HG02642 (cell line): Measurements from ENCODE around the gene NKX3-2.

Source experiments
- ATAC-seq: cut with Tn5 transposase; IDR thresholded peaks from one replicate; pipeline ENCODE4 v1.9.1; 2021; ENCODE audit warnings: mild to moderate bottlenecking; ENCODE audit not compliant: unreplicated experiment, poor library complexity

NKX3-2 gene

DNA sequence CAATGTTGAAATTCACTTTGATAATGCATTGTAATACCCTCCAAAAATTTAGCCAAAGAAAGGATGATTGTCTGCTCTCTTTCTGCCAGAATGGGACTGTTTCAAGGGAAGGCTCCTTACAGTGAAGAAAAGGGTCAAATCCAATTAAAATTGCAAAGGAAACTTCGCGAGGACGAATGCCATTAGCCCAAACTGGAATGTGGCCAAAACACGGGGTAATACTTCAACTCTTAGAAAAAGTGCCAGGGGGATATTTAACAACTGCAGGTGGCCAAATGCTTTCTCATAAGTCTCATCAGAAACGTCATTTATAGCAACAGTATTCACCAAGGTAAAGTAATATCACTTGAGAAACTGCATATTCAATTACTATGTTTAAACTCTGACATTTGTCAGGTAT is 29.0 kb downstream of the NKX3-2 start:
- ATAC-seq = no peak

DNA sequence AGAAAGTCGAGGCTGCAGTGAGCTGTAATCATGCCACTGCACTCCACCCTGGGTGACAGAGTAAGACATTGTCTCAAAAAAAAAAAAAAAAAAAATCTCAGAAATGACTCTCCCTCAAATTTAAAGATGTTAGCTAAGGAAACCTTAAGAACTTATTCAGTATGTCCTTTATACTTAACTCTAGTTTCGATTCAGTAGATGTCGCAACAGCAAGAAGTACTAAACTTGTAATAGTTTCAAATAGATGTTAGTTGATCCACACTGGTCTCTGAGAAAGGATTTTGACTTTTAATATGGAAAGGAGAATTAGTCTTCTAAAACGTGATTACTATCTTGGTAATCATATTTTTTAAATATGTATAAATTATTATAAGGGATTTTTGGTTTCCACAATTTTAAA is 29.6 kb downstream of the NKX3-2 start:
- no peak for ATAC-seq

DNA sequence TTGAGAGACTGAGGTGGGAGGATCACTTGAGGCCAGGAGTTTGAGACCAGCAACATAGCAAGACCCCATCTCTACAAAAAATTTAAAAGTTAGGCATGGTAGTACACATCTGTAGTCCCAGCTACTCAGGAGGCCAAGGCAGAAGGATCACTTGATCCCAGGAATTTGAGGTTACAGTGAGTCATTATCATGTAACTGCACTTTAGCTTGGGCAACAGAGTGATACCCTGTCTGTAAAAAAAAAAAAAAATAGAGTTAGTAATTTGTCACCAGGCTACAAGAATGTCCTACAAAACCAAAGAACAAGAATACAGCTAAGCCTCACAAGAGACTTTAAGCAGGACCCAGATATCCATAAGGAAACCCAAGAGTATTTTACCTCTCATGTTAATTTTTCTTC is 33.2 kb downstream of the NKX3-2 start:
- ATAC-seq = no peak

DNA sequence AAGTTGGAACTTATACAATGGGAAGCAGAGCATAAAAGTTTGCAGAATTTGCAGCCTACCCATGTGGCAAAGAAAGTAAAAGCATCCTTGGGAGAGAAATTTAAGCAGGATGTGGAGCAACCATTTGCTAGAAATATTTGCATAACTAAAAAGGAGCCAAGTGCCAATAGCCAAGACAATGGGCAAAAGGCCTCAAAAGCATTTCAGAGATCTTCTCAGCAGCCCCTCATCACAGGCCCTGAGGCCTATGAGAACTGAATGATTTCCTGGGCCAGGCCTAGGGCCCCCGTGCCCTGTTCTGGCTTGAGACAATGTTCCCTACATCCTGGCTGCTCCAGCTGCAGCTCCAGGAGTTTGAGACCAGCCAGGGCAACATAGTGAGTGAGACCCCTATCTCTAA is 34.9 kb downstream of the NKX3-2 start:
- no peak for ATAC-seq

DNA sequence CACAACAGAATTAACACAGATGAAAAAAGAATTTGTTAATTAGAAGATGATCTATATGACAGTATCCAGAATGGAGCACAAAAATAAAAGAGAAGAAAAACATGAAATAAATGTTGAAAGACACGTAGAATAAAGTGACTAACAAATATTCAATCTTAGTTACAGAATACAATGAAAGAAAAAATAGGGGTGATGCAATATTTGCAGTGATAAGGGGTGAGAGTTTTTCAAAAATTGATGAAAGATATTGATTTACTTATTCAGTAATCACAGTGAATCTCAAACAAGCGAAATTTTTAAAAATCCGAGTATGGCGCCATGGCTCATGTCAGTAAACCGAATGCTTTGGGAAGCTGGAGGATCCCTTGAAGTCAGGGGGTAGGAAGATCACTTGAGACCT is 39.9 kb downstream of the NKX3-2 start:
- ATAC-seq = no peak

DNA sequence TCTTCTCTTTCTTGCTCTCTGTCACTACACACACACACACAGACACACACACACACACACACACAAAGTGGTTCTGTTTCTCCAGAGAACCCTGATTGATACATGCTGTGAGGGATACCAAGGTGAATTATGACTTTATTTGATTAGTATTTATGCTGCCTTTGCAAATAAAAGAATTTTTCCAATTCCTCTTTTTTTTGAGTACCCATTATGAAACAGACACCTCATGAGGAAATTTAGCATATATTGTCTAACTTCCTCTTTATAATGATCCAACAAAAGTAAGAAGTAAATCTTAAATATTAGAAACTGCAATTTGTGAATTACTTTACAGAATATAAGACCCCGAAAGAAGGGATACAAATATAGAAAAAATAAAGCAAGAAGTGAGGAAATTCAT is 45.8 kb downstream of the NKX3-2 start:
- no peak for ATAC-seq

DNA sequence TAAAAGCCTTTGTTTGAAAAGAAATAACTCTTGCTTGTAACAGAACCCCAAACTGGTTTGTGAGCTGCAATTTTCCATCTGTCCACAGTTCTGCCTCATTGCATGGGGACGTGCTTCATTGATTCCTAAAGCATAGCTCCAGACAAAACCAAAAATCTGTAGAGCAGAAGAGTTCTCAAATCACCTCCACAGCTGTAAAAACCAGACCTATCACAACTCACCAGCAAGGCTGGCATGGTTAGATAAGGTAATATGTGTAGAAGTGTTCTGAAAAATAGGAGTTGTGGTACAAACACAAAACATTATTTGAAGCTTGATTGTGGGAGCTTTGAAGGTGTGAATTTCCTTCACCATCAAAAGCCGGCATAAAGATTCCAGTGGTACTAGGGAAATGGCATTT is 47.7 kb downstream of the NKX3-2 start:
- ATAC-seq = no peak

DNA sequence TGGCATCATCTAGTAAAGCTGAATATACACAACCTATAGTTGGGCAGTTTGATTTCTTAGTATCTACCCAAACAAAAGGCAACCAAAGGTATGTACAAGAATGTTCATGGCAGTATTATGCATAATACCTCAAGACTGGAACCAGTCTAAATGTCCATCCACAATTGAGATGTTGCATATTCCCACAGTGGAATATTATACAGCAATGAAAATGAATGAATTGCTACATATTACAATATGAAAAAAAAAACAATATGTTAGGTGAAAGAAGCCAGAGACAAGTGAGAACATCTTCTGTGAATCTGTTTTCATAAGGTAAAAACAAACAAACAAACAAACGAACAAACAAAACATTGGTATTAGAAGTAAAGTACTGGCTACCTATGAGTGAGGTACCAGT is 48.6 kb downstream of the NKX3-2 start:
- ATAC-seq = no peak

DNA sequence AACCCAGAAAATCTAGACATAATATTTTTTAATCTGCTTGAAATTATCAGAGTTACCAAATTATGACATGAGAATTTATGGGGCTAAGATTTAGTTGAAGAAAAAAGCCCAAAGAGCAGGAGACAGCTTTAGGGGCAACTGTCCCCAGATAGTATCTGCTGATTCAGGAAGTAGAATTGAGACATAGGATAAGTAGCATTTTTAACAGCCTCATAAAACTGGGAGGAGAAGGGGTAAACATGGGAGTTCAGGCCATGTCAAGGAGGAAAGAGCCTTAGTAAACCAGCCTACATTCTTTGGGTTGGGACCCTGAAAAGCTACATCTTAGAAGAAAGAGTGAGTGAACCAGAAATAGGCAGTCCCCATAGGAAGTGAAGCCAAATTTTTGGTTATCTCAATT is 50.5 kb downstream of the NKX3-2 start:
- ATAC-seq = no peak

DNA sequence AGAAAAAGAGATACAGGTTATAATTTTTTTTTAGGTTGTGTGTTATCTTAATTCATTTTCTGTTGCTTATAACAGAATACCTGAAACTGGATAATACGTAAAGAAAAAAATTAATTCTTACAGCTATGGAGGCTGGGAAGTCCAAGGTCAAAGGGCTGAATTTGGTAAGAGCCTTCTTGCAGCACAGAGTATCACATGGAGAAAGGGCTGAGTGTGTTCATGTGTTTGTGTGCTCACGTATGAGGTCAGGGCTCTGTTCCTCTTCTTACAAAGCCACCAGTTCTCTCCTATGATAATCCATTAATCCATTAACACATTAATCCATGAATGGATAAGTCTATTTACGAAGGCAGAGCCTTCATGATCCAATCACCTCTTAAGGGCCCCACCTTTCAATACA is 51.6 kb downstream of the NKX3-2 start:
- ATAC-seq = no peak
